PC-3 (cell line): ENCODE measurements around the gene LAMA3. TPM values are rescaled to one million over a fixed set of nuclear protein-coding genes. Genes with fewer than 3 reads are reported as not detected.

Experiments used
- ATAC-seq: fragments of 200-7000 bp; cut with Tn5 transposase; 2 replicates; pipeline ENCODE4 v1.9.1; 2020; ENCODE audit warnings: mild to moderate bottlenecking, moderate library complexity
- BruUV-seq: library from RNA; stranded (reverse); fragments of 400-500 nt; replicated peaks from 2 replicates; lab custom pipeline; 2021; lab: Mats Ljungman, UMichigan
- CTCF ChIA-PET: fragments of 300-600 bp; sonication (Branson Sonifier 250); formaldehyde crosslinking; loops from one replicate; lab custom pipeline; 2022; ENCODE audit warnings: antibody characterized with exemption; lab: Charles Lee
- POLR2A ChIA-PET: fragments of 300-600 bp; sonication (Branson Sonifier 250); formaldehyde crosslinking; loops from one replicate; lab custom pipeline; 2022; ENCODE audit warnings: antibody characterized with exemption; ENCODE audit not compliant: unreplicated experiment; lab: Charles Lee
- DNase-seq: peaks from one replicate; pipeline ENCODE4 v3.0.0-alpha.2; 2015
- H2AFZ ChIP-seq: fragments of 300-600 bp; sonication (generic); 2 replicates; pipeline ENCODE4 v1.6.0; 2016; ENCODE audit warnings: antibody characterized with exemption, low read length
- H3F3A ChIP-seq: fragments of 300-600 bp; sonication (generic); one replicate; pipeline ENCODE4 v1.6.0; 2017; ENCODE audit warnings: antibody characterized with exemption, low read length, control low read depth, mild to moderate bottlenecking; ENCODE audit not compliant: unreplicated experiment
- H3K27ac ChIP-seq: fragments of 300-600 bp; sonication (generic); 2 replicates; pipeline ENCODE4 v1.5.1; 2016; ENCODE audit warnings: mild to moderate bottlenecking, low read length
- H3K27me3 ChIP-seq: fragments of 300-600 bp; sonication (generic); 2 replicates; pipeline ENCODE4 v1.6.1; 2016; ENCODE audit warnings: low read length, mixed read lengths
- H3K36me3 ChIP-seq: fragments of 300-600 bp; sonication (generic); 2 replicates; pipeline ENCODE4 v1.6.1; 2016; ENCODE audit warnings: low read depth, mixed run types, low read length, mixed read lengths
- H3K4me1 ChIP-seq: fragments of 300-600 bp; sonication (generic); 2 replicates; pipeline ENCODE4 v1.5.1; 2016; ENCODE audit warnings: low read length; ENCODE audit not compliant: insufficient read depth
- H3K4me2 ChIP-seq: fragments of 300-600 bp; sonication (generic); 2 replicates; pipeline ENCODE4 v1.6.0; 2016; ENCODE audit warnings: low read length
- H3K4me3 ChIP-seq: fragments of 300-600 bp; sonication (generic); 2 replicates; pipeline ENCODE4 v1.5.1; 2016; ENCODE audit warnings: mild to moderate bottlenecking, low read length, mixed read lengths
- H3K79me2 ChIP-seq: fragments of 300-600 bp; sonication (generic); 2 replicates; pipeline ENCODE4 v1.6.1; 2017; ENCODE audit warnings: low read length, mixed read lengths
- H3K9ac ChIP-seq: fragments of 300-600 bp; sonication (generic); 2 replicates; pipeline ENCODE4 v1.6.0; 2016; ENCODE audit warnings: mild to moderate bottlenecking, low read length
- H3K9me2 ChIP-seq: fragments of 300-600 bp; sonication (generic); replicated peaks from 2 replicates; pipeline ENCODE4 v1.6.1; 2016; ENCODE audit warnings: mixed run types, low read length, mixed read lengths
- H3K9me3 ChIP-seq: fragments of 300-600 bp; sonication (generic); 2 replicates; pipeline ENCODE4 v1.6.1; 2016; ENCODE audit warnings: low read length, mixed read lengths
- H4K20me1 ChIP-seq: fragments of 300-600 bp; sonication (generic); 2 replicates; pipeline ENCODE4 v1.6.1; 2016; ENCODE audit warnings: low read length, mixed read lengths
- EZH2 ChIP-seq: fragments of 300-600 bp; sonication (generic); IDR thresholded peaks from one replicate; pipeline ENCODE4 v1.6.1; 2017; ENCODE audit warnings: antibody characterized with exemption, mild to moderate bottlenecking, low read length; ENCODE audit not compliant: unreplicated experiment
- EZH2phosphoT487 ChIP-seq: fragments of 300-600 bp; sonication (generic); IDR thresholded peaks from 2 replicates; pipeline ENCODE4 v1.6.1; 2018; ENCODE audit warnings: mild to moderate bottlenecking, antibody characterized with exemption, low read length, borderline replicate concordance
- intact Hi-C: fragments of 100-400 bp; cut with micrococcal nuclease; formaldehyde crosslinking; loops from 2 replicates; pipeline ENCODE4 v1.9.0; 2023
- total RNA-seq: library from RNA; depleted of rRNA; stranded (reverse); fragments of >200 nt; gene quantifications from 2 replicates; pipeline ENCODE4 v1.2.3, GENCODE V29; 2014
- TF ChIP-seq, protein P1 (sequence below): fragments of 300-600 bp; sonication (generic); conservative IDR thresholded peaks from 2 replicates; pipeline ENCODE4 v1.5.1; 2017; ENCODE audit warnings: antibody characterized with exemption, low read depth, mild to moderate bottlenecking, low read length

The LAMA3 gene
- total RNA-seq, 1 experiment from 2014 or later = 224 TPM

DNA sequence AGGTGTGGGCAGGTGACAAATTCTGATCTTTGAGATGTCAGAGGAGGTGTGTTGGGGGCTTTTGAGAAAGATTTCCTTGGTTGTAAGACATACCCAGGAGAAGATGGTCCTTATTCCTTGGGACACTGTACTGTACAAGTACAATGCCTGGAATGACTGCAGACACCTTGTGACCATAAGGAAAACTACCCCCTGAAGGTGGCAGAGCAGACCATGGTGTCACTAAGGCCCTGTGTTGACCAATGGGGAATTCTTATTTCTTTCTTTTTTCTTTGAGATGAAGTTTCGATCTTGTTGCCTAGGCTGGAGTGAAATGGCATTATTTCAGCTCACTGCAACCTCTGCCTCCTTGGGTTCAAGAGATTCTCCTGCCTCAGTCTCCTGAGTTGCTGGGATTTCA lies 22.1 kb upstream of the LAMA3 start:
- no peak for TF ChIP-seq EZH2
- TF ChIP-seq, protein P1, sequence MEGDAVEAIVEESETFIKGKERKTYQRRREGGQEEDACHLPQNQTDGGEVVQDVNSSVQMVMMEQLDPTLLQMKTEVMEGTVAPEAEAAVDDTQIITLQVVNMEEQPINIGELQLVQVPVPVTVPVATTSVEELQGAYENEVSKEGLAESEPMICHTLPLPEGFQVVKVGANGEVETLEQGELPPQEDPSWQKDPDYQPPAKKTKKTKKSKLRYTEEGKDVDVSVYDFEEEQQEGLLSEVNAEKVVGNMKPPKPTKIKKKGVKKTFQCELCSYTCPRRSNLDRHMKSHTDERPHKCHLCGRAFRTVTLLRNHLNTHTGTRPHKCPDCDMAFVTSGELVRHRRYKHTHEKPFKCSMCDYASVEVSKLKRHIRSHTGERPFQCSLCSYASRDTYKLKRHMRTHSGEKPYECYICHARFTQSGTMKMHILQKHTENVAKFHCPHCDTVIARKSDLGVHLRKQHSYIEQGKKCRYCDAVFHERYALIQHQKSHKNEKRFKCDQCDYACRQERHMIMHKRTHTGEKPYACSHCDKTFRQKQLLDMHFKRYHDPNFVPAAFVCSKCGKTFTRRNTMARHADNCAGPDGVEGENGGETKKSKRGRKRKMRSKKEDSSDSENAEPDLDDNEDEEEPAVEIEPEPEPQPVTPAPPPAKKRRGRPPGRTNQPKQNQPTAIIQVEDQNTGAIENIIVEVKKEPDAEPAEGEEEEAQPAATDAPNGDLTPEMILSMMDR = 0 out of 2 replicates have a peak, but pooled peaks have one; percentile 19
- Histone ChIP-seq H3K27ac (no peak overlapping the region), H3K4me3 (no peak overlapping the region), H3F3A (no peaks in the 10 kb centered on the region), H3K27me3 (no peaks in the 10 kb centered on the region), H3K36me3 (no peaks in the 10 kb centered on the region), H2AFZ (no peak overlapping the region), H4K20me1 (no peaks in the 10 kb centered on the region), H3K9ac (no peak overlapping the region), H3K9me3 (no peaks in the 10 kb centered on the region), H3K9me2 (no peaks in the 10 kb centered on the region), H3K4me1 (peaks cover 14% of the 10 kb centered on the region), H3K79me2 (peaks cover 2% of the 10 kb centered on the region), H3K4me2 (no peak overlapping the region)
- DNase-seq (no peak), ATAC-seq (no peak)
- CTCF ChIA-PET = no interaction called here
- BruUV-seq = no TSS peak
- POLR2A ChIA-PET = no interaction called here
- intact Hi-C loops = loop anchor here (2.0 kb wide), 1 partner anchor 36 kb away; no protein-coding TSS in a partner anchor

DNA sequence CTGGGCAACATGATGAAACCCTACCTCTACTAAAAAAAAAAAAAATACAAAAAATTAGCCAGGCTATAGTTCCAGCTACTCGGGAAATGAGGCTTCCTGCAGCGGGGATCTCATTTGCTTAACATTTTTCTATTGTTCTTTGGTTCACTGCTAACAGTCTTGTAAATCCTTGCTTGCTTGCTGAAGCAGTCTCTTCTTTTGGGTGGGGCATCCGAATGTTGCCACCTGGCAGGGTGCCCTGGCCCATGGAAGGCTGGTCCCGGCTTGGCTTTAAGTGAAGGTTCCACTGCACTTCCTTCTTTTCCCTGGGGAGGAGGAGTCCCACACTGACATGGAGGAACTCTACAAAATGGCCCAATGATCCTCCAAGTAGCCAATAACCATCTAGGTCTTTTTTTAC lies 20.5 kb upstream of the LAMA3 start:
- ATAC-seq (peak; percentile 64), DNase-seq (peak; percentile 68)
- peaks cover 17% of the 10 kb centered on the region for H3K4me1 ChIP-seq
- H3K27ac ChIP-seq = no peak overlapping the region
- no peaks in the 10 kb centered on the region for H3F3A ChIP-seq
- BruUV-seq = no TSS peak
- H3K4me2 ChIP-seq = peak overlapping the region; percentile 48
- ChIA-PET POLR2A (no interaction called here), CTCF (no interaction called here)
- H3K9me2 ChIP-seq = no peaks in the 10 kb centered on the region
- no peaks in the 10 kb centered on the region for H4K20me1 ChIP-seq
- no peaks in the 10 kb centered on the region for H3K27me3 ChIP-seq
- H3K79me2 ChIP-seq = no peaks in the 10 kb centered on the region
- H3K4me3 ChIP-seq = no peak overlapping the region
- TF ChIP-seq, protein P1 = no peak
- no peak for TF ChIP-seq EZH2phosphoT487
- no peak for TF ChIP-seq EZH2
- peak overlapping the region; percentile 58; the same call in 1 of the 2 replicates for H2AFZ ChIP-seq
- H3K9ac ChIP-seq = no peak overlapping the region
- intact Hi-C loops = loop anchor here (2.0 kb wide), 1 partner anchor 16 kb away; no protein-coding TSS in a partner anchor
- H3K9me3 ChIP-seq = no peaks in the 10 kb centered on the region
- H3K36me3 ChIP-seq = no peaks in the 10 kb centered on the region

DNA sequence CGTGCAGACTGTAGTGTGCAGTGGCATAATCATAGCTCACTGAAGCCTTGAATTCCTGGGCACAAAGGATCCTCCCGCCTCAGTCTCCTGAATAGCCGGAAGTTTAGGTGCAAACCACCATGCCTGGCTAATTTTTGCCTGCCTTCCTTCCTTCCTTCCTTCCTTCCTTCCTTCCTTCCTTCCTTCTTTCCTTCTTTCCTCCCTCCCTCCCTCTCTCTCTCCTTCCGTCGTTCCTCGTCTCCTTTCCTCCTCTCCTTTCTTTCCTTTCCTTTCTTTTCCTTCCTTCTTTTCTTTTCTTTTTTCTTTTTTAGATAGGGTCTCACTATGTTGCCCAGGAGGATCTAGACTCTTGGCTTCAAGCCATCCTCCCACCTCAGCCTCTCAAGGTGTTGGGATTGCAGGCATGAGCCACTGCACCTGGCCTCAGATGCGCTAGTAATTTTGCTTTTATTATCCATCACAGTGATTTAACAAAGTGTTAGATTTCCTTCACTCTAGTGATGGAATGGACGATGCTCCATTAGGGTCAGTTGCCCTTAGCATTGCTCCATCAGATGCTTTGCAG lies 20.0 kb upstream of the LAMA3 start:
- no peaks in the 10 kb centered on the region for H3K9me3 ChIP-seq
- no peak overlapping the region for H3K4me2 ChIP-seq
- H3K36me3 ChIP-seq = no peaks in the 10 kb centered on the region
- TF ChIP-seq, protein P1 = no peak
- TF ChIP-seq EZH2 (no peak), EZH2phosphoT487 (no peak)
- H3K27me3 ChIP-seq = no peaks in the 10 kb centered on the region
- no peak for ATAC-seq
- intact Hi-C loops = loop anchor here (2.0 kb wide), 1 partner anchor 16 kb away; no protein-coding TSS in a partner anchor
- H3F3A ChIP-seq = no peaks in the 10 kb centered on the region
- no peak overlapping the region for H3K9ac ChIP-seq
- no peak for DNase-seq
- no peak overlapping the region for H3K4me3 ChIP-seq
- BruUV-seq = no TSS peak
- peaks cover 23% of the 10 kb centered on the region for H3K4me1 ChIP-seq
- no peak overlapping the region for H3K27ac ChIP-seq
- H2AFZ ChIP-seq = no peak overlapping the region
- H3K9me2 ChIP-seq = no peaks in the 10 kb centered on the region
- no peaks in the 10 kb centered on the region for H4K20me1 ChIP-seq
- POLR2A ChIA-PET = no interaction called here
- H3K79me2 ChIP-seq = no peaks in the 10 kb centered on the region
- CTCF ChIA-PET = no interaction called here
